HG03432 (cell line): Measurements from ENCODE around the gene CDY2A.
"Not testable (repeated sequence)": the region's sequence is repeated elsewhere in the genome, so short reads cannot be mapped to it uniquely, and the experiment has no call there.

Experiments used
- ATAC-seq: cut with Tn5 transposase; IDR thresholded peaks from one replicate; pipeline ENCODE4 v1.9.1; 2021; ENCODE audit warnings: mild to moderate bottlenecking, moderate library complexity; ENCODE audit not compliant: unreplicated experiment

The CDY2A gene

GRCh38 chrY:18025487-18025886, at the start of gene CDY2A:
TSS of gene CDY2A (plus strand) at chrY:18025787. CDS start at chrY:18026115, 328 bp downstream.
- ATAC-seq = not testable (repeated sequence)

- ATAC-seq = not testable (repeated sequence)
Observed at GRCh38 chrY:17997586-17997985, 28.0 kb upstream of the CDY2A start.

- ATAC-seq = not testable (repeated sequence)
Observed at GRCh38 chrY:17998266-17998665, 27.3 kb upstream of the CDY2A start.

GRCh38 chrY:18023897-18024296, 1.7 kb upstream of the CDY2A start:
- not testable (repeated sequence) for ATAC-seq

GRCh38 chrY:18028845-18029244, 3.3 kb downstream of the CDY2A start:
- ATAC-seq = not testable (repeated sequence)

GRCh38 chrY:18030178-18030577, 4.6 kb downstream of the CDY2A start:
- not testable (repeated sequence) for ATAC-seq

- not testable (repeated sequence) for ATAC-seq
Observed at GRCh38 chrY:18034100-18034814, 8.7 kb downstream of the CDY2A start.

GRCh38 chrY:18034864-18035263, 9.3 kb downstream of the CDY2A start:
- ATAC-seq = not testable (repeated sequence)

GRCh38 chrY:18044990-18045389, 19.4 kb downstream of the CDY2A start:
- not testable (repeated sequence) for ATAC-seq

GRCh38 chrY:18048149-18049040, 22.8 kb downstream of the CDY2A start:
- ATAC-seq = not testable (repeated sequence)

- ATAC-seq = not testable (repeated sequence)
Observed at GRCh38 chrY:18049061-18049460, 23.5 kb downstream of the CDY2A start.

GRCh38 chrY:18056473-18056872, 30.9 kb downstream of the CDY2A start:
- not testable (repeated sequence) for ATAC-seq

GRCh38 chrY:18073464-18073863, 47.9 kb downstream of the CDY2A start:
- not testable (repeated sequence) for ATAC-seq
